Activated CD8-positive, alpha-beta memory T cell treated with anti-CD3 and anti-CD28 coated beads for 24 hours (primary cell): ENCODE results near the gene PTK7.
"Not testable (repeated sequence)": the region's sequence is repeated elsewhere in the genome, so short reads cannot be mapped to it uniquely, and the experiment has no call there.

ENCODE experiments used
- DNase-seq: peaks from one replicate; pipeline ENCODE4 v3.0.0-alpha.2; 2020

PTK7 gene

DNA sequence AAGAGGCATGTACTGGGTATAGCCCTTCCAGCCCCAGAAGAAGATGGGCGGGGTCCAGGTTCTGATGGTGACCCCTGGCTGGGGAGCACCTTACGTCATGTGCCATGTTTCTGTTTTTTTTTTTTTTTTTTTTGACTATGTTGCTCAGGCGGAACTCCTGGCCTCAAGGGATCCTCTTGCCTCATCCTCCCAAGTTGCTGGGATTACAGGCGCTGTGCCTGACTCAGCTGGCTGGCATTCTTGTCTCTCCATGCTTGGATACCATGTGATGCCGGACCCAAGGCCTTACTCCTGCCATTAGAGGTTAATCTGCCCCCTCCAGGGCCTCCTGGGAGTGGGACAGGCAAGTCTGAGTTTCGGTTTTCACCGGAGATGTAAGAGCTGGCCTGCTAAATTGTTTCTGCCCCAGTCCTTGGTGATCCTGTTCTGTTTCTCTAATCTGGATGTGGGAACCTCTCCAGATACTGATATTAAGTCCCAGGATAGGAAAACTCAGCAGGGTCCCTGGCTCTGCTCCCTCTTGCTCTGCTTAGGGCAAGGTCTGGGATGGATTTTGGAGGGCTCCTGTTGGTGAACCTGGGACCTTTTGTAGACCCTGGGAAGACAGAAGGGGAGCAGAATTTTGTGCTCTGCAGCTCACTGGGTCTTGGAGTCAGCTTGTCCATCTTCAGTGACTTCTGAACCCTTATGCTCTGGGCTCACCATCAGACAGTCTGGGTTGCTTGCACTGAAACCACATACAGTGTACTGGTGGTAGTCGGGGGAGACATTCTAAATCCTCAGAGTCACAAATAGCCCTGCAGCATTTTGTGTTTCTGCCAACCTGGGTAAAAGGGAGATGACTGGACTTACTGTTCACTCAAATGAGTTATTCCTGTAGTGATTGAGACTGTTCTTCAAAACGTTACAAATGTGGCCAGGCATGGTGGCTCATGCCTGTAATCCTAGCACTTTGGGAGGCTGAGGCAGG, 45.1 kb downstream of the PTK7 start:
- DNase-seq, result no peak

GRCh38 chr6:43122146-43122545, 46.0 kb downstream of the PTK7 start:
- no peak for DNase-seq

- no peak for DNase-seq
These were observed 47.6 kb downstream of the PTK7 start for GRCh38 chr6:43123461-43124314.

GRCh38 chr6:43124481-43124880, 48.4 kb downstream of the PTK7 start:
- DNase-seq, result no peak

DNA sequence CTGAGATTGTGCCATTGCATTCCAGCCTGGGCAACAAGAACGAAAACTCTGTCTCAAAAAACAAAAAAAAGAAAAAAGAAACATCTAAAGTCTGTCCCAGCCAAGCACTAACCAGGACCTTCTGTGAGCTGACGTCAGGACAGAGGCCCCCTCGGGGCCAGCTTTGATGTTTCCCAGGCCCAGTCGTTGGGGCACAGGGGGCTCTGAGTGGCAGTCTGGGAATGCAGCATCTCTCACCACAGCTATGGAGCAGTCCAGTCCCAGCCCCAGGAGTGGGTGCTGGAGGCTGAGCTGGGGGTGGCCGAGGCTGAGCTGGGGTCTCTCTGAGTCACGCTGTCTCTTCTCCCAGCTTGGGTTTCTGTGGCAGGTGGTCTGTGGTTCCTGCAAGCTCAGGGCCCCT, 49.0 kb downstream of the PTK7 start:
- DNase-seq, result no peak

DNA sequence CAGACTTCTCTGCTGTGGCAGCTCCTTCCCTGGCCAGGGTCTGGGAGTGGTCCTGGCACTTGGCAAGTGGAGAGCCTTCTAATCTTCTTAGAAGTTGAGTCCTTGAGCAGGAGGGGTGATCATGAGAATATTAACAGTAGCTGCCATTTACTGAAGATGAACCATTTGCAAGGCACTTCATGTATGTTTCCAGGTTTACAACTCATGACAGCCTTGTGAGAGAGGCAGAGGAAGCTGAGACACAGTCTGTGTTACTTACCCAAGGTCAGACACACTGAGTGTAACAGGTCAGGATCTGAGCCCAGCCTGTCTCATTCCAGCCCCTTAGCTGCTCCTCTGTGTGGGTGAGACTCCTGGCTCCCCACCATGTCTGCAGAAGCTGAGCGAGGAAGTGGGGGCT, 49.4 kb downstream of the PTK7 start:
- DNase-seq, result no peak

DNA sequence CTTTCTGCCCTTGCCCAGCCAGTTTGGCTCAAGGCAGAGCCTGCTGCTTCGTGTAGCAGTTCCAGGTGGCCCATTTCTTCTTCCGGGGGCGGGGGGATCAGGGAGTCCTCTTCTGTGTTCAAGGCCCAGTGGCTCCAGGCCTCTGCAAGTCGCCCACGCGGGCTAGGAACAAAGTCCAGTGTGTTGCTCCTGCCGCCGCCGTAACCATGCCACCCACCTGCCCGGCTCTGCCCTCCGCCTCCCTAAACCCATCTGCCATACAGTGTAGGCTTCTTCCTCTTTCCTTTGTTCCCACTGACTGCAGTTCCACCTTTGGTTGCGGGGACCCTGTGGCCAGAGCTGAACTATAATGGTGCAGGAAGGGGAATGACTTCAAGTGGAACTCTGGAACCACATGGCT, 51.1 kb downstream of the PTK7 start:
- DNase-seq, result no peak

- no peak for DNase-seq
These were observed 51.8 kb downstream of the PTK7 start for GRCh38 chr6:43127877-43128276.

- DNase-seq, result no peak
These were observed 52.8 kb downstream of the PTK7 start for GRCh38 chr6:43128926-43129325.

DNA sequence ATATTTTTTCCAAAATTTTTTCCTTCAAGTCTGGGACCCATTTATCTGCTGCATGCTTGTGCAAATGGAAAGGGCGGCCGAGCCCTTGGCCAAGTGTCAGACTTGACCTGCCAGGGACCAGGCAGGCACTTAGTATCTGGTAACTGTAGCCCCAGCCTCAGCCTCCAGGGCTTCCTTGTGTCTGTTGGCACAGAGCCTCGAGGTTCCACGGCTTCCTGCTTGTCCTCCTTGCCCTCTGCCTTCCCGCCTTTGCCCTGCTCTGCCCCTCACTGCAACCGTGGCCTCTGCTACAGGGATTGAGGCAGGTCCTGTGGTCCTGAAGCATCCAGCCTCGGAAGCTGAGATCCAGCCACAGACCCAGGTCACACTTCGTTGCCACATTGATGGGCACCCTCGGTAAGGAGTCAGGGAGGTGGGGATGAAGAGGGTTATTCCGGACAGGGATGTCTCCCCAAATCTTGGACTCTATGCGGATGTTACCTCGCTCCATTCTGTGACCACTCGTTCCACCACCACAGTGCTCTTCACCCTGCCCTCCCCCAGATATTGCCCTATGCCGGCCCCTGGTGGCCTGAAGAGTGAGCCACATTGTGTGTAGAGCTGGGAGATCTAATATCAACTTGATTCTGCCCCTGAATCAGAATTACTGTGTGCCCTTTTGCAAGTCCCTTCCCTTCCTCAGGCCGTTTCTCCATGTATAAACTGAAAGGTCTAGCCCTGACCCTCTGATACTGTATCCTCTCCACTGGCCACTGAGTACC, 53.5 kb downstream of the PTK7 start:
- DNase-seq, result no peak

GRCh38 chr6:43130429-43130828, 54.3 kb downstream of the PTK7 start:
- no peak for DNase-seq

- DNase-seq, result not testable (repeated sequence)
These were observed 55.3 kb downstream of the PTK7 start for GRCh38 chr6:43131379-43131778.

GRCh38 chr6:43138267-43138666, 62.2 kb downstream of the PTK7 start:
- no peak for DNase-seq

DNA sequence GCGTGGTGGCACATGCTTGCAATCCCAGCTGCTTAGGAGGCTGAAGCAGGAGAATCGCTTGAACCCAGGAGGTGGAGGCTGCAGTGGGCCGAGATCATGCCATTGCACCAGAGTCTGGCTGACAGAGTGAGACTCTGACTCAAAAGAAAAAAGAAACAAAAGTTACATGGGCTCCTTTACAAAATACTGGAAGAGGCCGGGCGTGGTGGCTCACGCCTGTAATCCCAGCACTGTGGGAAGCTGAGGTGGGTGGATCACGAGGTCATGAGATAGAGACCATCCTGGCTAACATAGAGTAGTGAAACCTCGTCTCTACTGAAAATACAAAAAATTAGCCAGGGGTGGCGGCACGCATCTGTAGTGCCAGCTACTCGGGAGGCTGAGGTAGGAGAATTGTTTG, 63.9 kb downstream of the PTK7 start:
- not testable (repeated sequence) for DNase-seq

DNA sequence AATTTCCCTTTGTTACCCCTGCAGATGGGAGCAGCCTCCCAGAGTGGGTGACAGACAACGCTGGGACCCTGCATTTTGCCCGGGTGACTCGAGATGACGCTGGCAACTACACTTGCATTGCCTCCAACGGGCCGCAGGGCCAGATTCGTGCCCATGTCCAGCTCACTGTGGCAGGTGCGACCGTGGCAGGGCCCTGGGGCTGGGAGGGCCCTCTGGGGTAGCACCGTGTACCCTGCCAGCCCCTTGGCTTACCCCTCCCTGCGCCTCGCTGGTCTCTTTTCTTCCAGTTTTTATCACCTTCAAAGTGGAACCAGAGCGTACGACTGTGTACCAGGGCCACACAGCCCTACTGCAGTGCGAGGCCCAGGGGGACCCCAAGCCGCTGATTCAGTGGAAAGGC, 65.5 kb downstream of the PTK7 start:
- DNase-seq, result no peak

DNA sequence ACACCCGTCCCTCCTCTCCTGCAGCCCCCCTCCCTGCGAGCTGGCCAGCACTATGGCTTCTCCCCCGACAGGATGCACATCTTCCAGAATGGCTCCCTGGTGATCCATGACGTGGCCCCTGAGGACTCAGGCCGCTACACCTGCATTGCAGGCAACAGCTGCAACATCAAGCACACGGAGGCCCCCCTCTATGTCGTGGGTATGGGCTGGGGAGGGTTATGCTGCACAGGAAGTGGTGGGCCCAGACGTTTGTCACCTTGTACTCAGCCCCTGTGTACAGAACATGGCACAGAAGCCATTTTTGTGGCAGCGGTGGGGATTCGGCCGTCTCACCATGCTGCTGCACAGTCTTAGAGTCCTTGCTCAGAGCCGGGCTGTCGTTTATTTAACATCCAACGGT, 66.0 kb downstream of the PTK7 start:
- no peak for DNase-seq

- DNase-seq, result peak; percentile 92
These were observed 67.4 kb downstream of the PTK7 start for GRCh38 chr6:43143235-43144128.

- DNase-seq, result no peak
These were observed 68.8 kb downstream of the PTK7 start for GRCh38 chr6:43144879-43145278.

- DNase-seq, result no peak
These were observed 70.1 kb downstream of the PTK7 start for GRCh38 chr6:43146261-43146660.

DNA sequence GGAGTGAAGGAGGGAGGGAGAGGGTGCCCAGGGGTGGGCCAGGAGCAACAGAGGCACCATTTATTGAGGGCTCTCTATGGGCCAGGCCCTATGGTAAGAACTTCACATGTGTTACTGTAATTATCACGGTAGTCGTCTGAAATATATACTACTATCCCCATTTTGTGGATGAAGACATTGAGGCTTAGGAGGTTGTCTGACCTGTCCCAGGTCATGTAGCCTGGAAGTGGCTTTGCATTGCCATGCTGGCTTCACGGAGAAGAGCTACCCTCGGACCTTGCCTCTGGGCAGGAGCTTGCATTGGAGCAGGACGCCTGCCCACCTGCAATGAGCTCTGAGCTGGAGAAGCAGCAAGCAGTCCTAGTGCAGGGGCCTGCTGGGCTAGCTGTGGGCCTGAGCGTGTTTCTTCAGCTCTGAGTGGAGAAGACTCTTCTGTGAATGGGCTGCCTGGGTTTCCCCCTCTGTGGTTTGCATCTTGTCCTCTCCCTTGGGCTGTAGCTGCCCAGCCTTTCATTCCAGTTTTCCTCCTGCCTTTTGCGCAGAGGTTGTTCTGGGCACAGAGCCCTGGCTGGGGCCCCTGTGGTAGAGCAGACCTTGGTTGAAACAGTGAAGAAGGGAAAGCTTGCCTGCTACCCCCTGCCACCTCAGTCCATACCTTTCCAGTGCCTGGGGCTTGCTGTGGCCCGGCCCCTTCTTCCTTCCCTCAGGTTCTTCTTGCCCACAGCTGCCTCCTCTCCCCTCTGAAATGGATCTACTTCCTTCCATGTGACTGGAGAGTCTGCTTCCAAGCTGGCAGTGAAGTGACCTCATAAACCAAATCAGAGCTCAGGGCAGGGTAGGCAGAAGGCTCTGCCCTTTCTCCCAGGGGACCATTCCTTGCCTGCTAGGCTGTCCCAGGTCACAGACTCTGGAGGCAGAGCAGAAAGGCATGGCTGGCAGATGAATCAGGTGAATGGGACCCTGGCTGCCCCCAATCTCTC, 70.9 kb downstream of the PTK7 start:
- no peak for DNase-seq
